ENCODE data around the gene KIRREL3.

GRCh38 chr11:126378763-126379162, 621.8 kb downstream of the KIRREL3 start:
- TF ChIP-seq EZH2phosphoT487 (IDR thresholded peaks at IDR 0.05; ENCODE audit: borderline replicate concordance, low read length), result no peak
- TF ChIP-seq, protein P1, sequence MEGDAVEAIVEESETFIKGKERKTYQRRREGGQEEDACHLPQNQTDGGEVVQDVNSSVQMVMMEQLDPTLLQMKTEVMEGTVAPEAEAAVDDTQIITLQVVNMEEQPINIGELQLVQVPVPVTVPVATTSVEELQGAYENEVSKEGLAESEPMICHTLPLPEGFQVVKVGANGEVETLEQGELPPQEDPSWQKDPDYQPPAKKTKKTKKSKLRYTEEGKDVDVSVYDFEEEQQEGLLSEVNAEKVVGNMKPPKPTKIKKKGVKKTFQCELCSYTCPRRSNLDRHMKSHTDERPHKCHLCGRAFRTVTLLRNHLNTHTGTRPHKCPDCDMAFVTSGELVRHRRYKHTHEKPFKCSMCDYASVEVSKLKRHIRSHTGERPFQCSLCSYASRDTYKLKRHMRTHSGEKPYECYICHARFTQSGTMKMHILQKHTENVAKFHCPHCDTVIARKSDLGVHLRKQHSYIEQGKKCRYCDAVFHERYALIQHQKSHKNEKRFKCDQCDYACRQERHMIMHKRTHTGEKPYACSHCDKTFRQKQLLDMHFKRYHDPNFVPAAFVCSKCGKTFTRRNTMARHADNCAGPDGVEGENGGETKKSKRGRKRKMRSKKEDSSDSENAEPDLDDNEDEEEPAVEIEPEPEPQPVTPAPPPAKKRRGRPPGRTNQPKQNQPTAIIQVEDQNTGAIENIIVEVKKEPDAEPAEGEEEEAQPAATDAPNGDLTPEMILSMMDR (conservative IDR thresholded peaks at IDR 0.05; ENCODE audit: low read depth, low read length), result no peak
- TF ChIP-seq EZH2 (IDR thresholded peaks at IDR 0.05; ENCODE audit: low read length, unreplicated experiment), result no peak

Data from PC-3 (cell line).